Measurements from ENCODE around the gene TAOK2. TPM values are rescaled to one million over a fixed set of nuclear protein-coding genes. Genes with fewer than 3 reads are reported as not detected.

The TAOK2 gene
- total RNA-seq, 5 donors from 2014 or later (not counting 1 experiment from before 2014, with no cell fraction given): 26.1 to 58.3 (median 55.9) TPM

- CTCF ChIA-PET: interaction anchor here in 1 of 2 donors (0.7 kb wide), 1 partner anchor 1213 kb away, joined by 6 read pairs; no protein-coding TSS in a partner anchor
- Histone ChIP-seq H3K4me3 (ENCODE audit: control insufficient read depth in 1 of 2, extremely low read depth in 1 of 2, low read length in 1 of 2) (no peak overlapping the region), H3K36me3 (ENCODE audit: control insufficient read depth in 2 of 2, extremely low read depth in 1 of 2, insufficient read depth in 1 of 2, low read length in 1 of 2) (peaks cover 7 to 26% of the 10 kb centered on the region in 2 donors), H3K4me1 (ENCODE audit: control insufficient read depth in 1 of 2, extremely low read depth in 1 of 2, insufficient read depth in 2 of 2, low read length in 2 of 2) (peaks cover 0 to 14% of the 10 kb centered on the region in 2 experiments), H3K27me3 (replicated peaks in 1 of 2; ENCODE audit: control insufficient read depth in 2 of 2, extremely low read depth in 1 of 2, insufficient read depth in 2 of 2, low read length in 1 of 2) (peaks cover 0 to 20% of the 10 kb centered on the region in 2 experiments), H3K27ac (ENCODE audit: low read length) (no peak overlapping the region), H3K9me3 (no peaks in the 10 kb centered on the region)
- Mint-ChIP-seq H3K9me3 (no peaks in the 10 kb centered on the region), H3K4me3 (no peak overlapping the region), H3K27me3 (peaks cover 0 to 13% of the 10 kb centered on the region in 2 donors), H3K36me3 (peaks cover 7% of the 10 kb centered on the region), H3K4me1 (peaks cover 4 to 8% (median 5%) of the 10 kb centered on the region in 3 donors), H3K27ac (no peak overlapping the region)
- DNase-seq (no peak), ATAC-seq (replicated peaks in 1 of 4) (peak in 2 of 4 experiments; percentile 6 to 43)
- no CpG with 5 or more reads among the region's 11 CpGs for WGBS (ENCODE audit: insufficient coverage)
- POLR2A ChIA-PET: no interaction called here
These were observed 31.2 kb downstream of the TAOK2 start for GRCh38 chr16:30004811-30005242.

- ATAC-seq (replicated peaks in 1 of 4) (peak; percentile 44 to 77 (median 64)), DNase-seq (peak in 22 of 35 experiments; percentile 22 to 67 (median 33))
- Histone ChIP-seq H3K36me3 (ENCODE audit: control insufficient read depth in 2 of 2, extremely low read depth in 1 of 2, insufficient read depth in 1 of 2, low read length in 1 of 2) (peaks cover 7 to 23% of the 10 kb centered on the region in 2 donors), H3K27me3 (replicated peaks in 1 of 2; ENCODE audit: control insufficient read depth in 2 of 2, extremely low read depth in 1 of 2, insufficient read depth in 2 of 2, low read length in 1 of 2) (peaks cover 3 to 27% of the 10 kb centered on the region in 2 experiments), H3K9me3 (no peaks in the 10 kb centered on the region), H3K27ac (ENCODE audit: low read length) (no peak overlapping the region), H3K4me3 (ENCODE audit: control insufficient read depth in 1 of 2, extremely low read depth in 1 of 2, low read length in 1 of 2) (no peak overlapping the region), H3K4me1 (ENCODE audit: control insufficient read depth in 1 of 2, extremely low read depth in 1 of 2, insufficient read depth in 2 of 2, low read length in 2 of 2) (peaks cover 2 to 21% of the 10 kb centered on the region in 2 experiments)
- POLR2A ChIA-PET: no interaction called here
- Mint-ChIP-seq H3K4me1 (peaks cover 8 to 10% (median 9%) of the 10 kb centered on the region in 3 donors), H3K27ac (no peak overlapping the region), H3K4me3 (no peak overlapping the region), H3K27me3 (peaks cover 0 to 19% of the 10 kb centered on the region in 2 donors), H3K36me3 (peaks cover 7% of the 10 kb centered on the region), H3K9me3 (no peaks in the 10 kb centered on the region)
- 82% methylated on average over 29 of the region's 35 CpGs for WGBS (ENCODE audit: insufficient coverage)
- CTCF ChIA-PET: no interaction called here
These were observed 31.9 kb downstream of the TAOK2 start for GRCh38 chr16:30005341-30006094.

- peaks cover 0 to 20% of the 10 kb centered on the region in 2 donors for H3K27me3 Mint-ChIP-seq
- POLR2A ChIA-PET: no interaction called here
- no peak for ATAC-seq (replicated peaks in 1 of 4)
- Histone ChIP-seq H3K27ac (ENCODE audit: low read length) (no peak overlapping the region), H3K4me1 (ENCODE audit: control insufficient read depth in 1 of 2, extremely low read depth in 1 of 2, insufficient read depth in 2 of 2, low read length in 2 of 2) (peaks cover 3 to 24% of the 10 kb centered on the region in 2 experiments), H3K27me3 (replicated peaks in 1 of 2; ENCODE audit: control insufficient read depth in 2 of 2, extremely low read depth in 1 of 2, insufficient read depth in 2 of 2, low read length in 1 of 2) (peaks cover 4 to 31% of the 10 kb centered on the region in 2 experiments), H3K4me3 (ENCODE audit: control insufficient read depth in 1 of 2, extremely low read depth in 1 of 2, low read length in 1 of 2) (no peak overlapping the region), H3K9me3 (no peaks in the 10 kb centered on the region), H3K36me3 (ENCODE audit: control insufficient read depth in 2 of 2, extremely low read depth in 1 of 2, insufficient read depth in 1 of 2, low read length in 1 of 2) (peaks cover 7 to 17% of the 10 kb centered on the region in 2 donors)
- WGBS (ENCODE audit: insufficient coverage): 97% methylated on average over 18 of the region's 18 CpGs
- no peak overlapping the region for H3K27ac Mint-ChIP-seq
- H3K4me3 Mint-ChIP-seq: no peak overlapping the region
- H3K36me3 Mint-ChIP-seq: peaks cover 7% of the 10 kb centered on the region
- CTCF ChIA-PET: no interaction called here
- H3K4me1 Mint-ChIP-seq: peaks cover 8 to 11% (median 10%) of the 10 kb centered on the region in 3 donors
- DNase-seq: no peak
- no peaks in the 10 kb centered on the region for H3K9me3 Mint-ChIP-seq
These were observed 32.4 kb downstream of the TAOK2 start for GRCh38 chr16:30006095-30006473.

- CTCF ChIA-PET: interaction anchor here in 1 of 2 donors (0.6 kb wide), 1 partner anchor 306 kb away, joined by 7 read pairs; no protein-coding TSS in a partner anchor
- Mint-ChIP-seq H3K36me3 (peaks cover 6% of the 10 kb centered on the region), H3K27me3 (peaks cover under 1 to 21% of the 10 kb centered on the region in 2 donors), H3K27ac (no peak overlapping the region), H3K9me3 (no peaks in the 10 kb centered on the region), H3K4me1 (peaks cover 7 to 12% (median 11%) of the 10 kb centered on the region in 3 donors), H3K4me3 (no peak overlapping the region)
- no peak overlapping the region for H3K4me3 ChIP-seq (ENCODE audit: control insufficient read depth in 1 of 2, extremely low read depth in 1 of 2, low read length in 1 of 2)
- peaks cover 3 to 28% of the 10 kb centered on the region in 2 experiments for H3K4me1 ChIP-seq (ENCODE audit: control insufficient read depth in 1 of 2, extremely low read depth in 1 of 2, insufficient read depth in 2 of 2, low read length in 2 of 2)
- POLR2A ChIA-PET: no interaction called here
- peaks cover 3 to 10% of the 10 kb centered on the region in 2 donors for H3K36me3 ChIP-seq (ENCODE audit: control insufficient read depth in 2 of 2, extremely low read depth in 1 of 2, insufficient read depth in 1 of 2, low read length in 1 of 2)
- no peak for ATAC-seq (replicated peaks in 1 of 4)
- no peak for DNase-seq
- peaks cover 4 to 38% of the 10 kb centered on the region in 2 experiments for H3K27me3 ChIP-seq (replicated peaks in 1 of 2; ENCODE audit: control insufficient read depth in 2 of 2, extremely low read depth in 1 of 2, insufficient read depth in 2 of 2, low read length in 1 of 2)
- no peaks in the 10 kb centered on the region for H3K9me3 ChIP-seq
- 94% methylated on average over 31 of the region's 34 CpGs for WGBS (ENCODE audit: insufficient coverage)
- H3K27ac ChIP-seq (ENCODE audit: low read length): no peak overlapping the region
These were observed 33.1 kb downstream of the TAOK2 start for GRCh38 chr16:30006659-30007377.

GRCh38 chr16:30007378-30007895 lies 33.8 kb downstream of the TAOK2 start:
- Histone ChIP-seq H3K27me3 (replicated peaks in 1 of 2; ENCODE audit: control insufficient read depth in 2 of 2, extremely low read depth in 1 of 2, insufficient read depth in 2 of 2, low read length in 1 of 2) (peaks cover 4 to 44% of the 10 kb centered on the region in 2 experiments), H3K9me3 (no peaks in the 10 kb centered on the region), H3K36me3 (ENCODE audit: control insufficient read depth in 2 of 2, extremely low read depth in 1 of 2, insufficient read depth in 1 of 2, low read length in 1 of 2) (peaks cover 3 to 9% of the 10 kb centered on the region in 2 donors), H3K4me1 (ENCODE audit: control insufficient read depth in 1 of 2, extremely low read depth in 1 of 2, insufficient read depth in 2 of 2, low read length in 2 of 2) (peaks cover 3 to 31% of the 10 kb centered on the region in 2 experiments), H3K27ac (ENCODE audit: low read length) (no peak overlapping the region), H3K4me3 (ENCODE audit: control insufficient read depth in 1 of 2, extremely low read depth in 1 of 2, low read length in 1 of 2) (no peak overlapping the region)
- POLR2A ChIA-PET: no interaction called here
- Mint-ChIP-seq H3K4me1 (peaks cover 6 to 15% (median 15%) of the 10 kb centered on the region in 3 donors), H3K9me3 (no peaks in the 10 kb centered on the region), H3K4me3 (no peak overlapping the region), H3K27me3 (peaks cover 4 to 25% of the 10 kb centered on the region in 2 donors), H3K36me3 (no peaks in the 10 kb centered on the region), H3K27ac (no peak overlapping the region)
- ATAC-seq (replicated peaks in 1 of 4) (no peak), DNase-seq (no peak)
- 82% methylated on average over 6 of the region's 11 CpGs for WGBS (ENCODE audit: insufficient coverage)
- CTCF ChIA-PET: no interaction called here
